ENCODE data around the gene ACSL1.

ACSL1 gene

DNA sequence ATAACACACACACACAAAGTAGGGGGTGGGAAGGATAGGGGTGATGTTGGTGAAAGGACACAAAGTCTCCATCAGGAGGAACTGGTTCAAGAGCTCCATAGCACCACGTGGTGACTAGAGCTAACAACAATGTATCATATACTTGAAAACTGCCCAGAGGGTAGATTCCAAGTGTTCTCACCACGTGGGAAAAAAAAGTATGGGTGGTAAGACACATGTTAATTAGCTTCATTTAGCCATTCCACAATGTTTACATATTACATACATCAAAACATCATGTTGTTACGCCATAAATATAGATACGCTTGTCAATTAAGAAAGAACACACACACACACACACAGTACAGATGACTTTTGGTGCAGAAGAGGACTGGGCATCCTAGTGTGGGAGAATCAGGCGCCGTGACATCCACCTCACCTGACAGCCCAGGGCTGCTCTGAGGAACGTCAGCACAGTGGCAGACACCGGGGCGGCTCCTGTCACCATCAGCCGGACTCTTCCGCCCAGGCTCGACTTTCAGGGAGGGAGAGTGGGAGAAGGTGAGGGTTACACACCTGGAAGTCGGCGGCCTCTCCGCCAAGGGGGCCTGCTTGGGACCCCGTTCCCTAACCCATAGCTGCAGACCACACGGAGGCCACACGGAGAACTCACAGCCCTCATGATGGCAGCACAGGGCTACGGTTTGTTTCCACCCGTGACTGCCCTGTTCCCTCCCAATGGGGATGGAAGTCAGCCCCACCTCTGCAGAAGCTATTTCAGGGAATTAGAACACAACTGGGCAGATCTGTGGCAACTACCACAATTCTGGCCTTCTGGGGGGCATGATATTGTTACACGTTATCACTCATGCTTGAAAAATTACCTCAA lies 60.1 kb downstream of the ACSL1 start:
- Histone ChIP-seq H2BK12ac (ENCODE audit: low read length in 2 of 2) (no peak overlapping the region), H3K9me3 (ENCODE audit: control insufficient read depth, low read length) (no peaks in the 10 kb centered on the region), H3K4ac (ENCODE audit: low read depth in 1 of 2, low read length in 2 of 2) (no peak overlapping the region), H3K4me2 (ENCODE audit: low read length, poor library complexity, severe bottlenecking) (no peak overlapping the region), H3K4me3 (ENCODE audit: insufficient read depth in 1 of 2, low read depth in 1 of 2, low read length in 2 of 2) (no peak overlapping the region), H2BK15ac (ENCODE audit: low read depth, poor library complexity, severe bottlenecking) (no peak overlapping the region), H4K91ac (ENCODE audit: low read length) (no peak overlapping the region), H2AK5ac (ENCODE audit: low read length, severe bottlenecking) (peak overlapping the region; percentile 72), H2AFZ (ENCODE audit: low read depth, low read length) (no peak overlapping the region), H3K9ac (ENCODE audit: low read length) (no peak overlapping the region), H3K23ac (ENCODE audit: low read length in 2 of 2) (no peak overlapping the region), H3K18ac (ENCODE audit: low read depth in 1 of 2, low read length in 2 of 2) (no peak overlapping the region), H3K4me1 (ENCODE audit: control insufficient read depth, insufficient read depth, low read depth, low read length) (peaks cover 20% of the 10 kb centered on the region), H4K8ac (ENCODE audit: low read length) (no peak overlapping the region), H2BK120ac (ENCODE audit: low read depth, low read length) (no peak overlapping the region), H3K36me3 (ENCODE audit: control insufficient read depth in 1 of 2, insufficient read depth in 2 of 2, low read depth in 1 of 2, low read length in 2 of 2) (peaks cover 41 to 78% of the 10 kb centered on the region in 2 experiments), H2BK5ac (ENCODE audit: low read depth, low read length, poor library complexity, severe bottlenecking) (no peak overlapping the region), H3K27me3 (ENCODE audit: control insufficient read depth in 1 of 2, insufficient read depth in 1 of 2, low read length in 2 of 2) (no peaks in the 10 kb centered on the region), H3K27ac (ENCODE audit: low read length, poor library complexity, severe bottlenecking) (no peak overlapping the region), H3K79me1 (replicated peaks; ENCODE audit: low read length, poor library complexity, severe bottlenecking) (peaks cover 6% of the 10 kb centered on the region), H3K14ac (ENCODE audit: low read length in 2 of 2) (no peak overlapping the region)
- no peak for DNase-seq
- 90% methylated on average over 20 of the region's 21 CpGs for WGBS

DNA sequence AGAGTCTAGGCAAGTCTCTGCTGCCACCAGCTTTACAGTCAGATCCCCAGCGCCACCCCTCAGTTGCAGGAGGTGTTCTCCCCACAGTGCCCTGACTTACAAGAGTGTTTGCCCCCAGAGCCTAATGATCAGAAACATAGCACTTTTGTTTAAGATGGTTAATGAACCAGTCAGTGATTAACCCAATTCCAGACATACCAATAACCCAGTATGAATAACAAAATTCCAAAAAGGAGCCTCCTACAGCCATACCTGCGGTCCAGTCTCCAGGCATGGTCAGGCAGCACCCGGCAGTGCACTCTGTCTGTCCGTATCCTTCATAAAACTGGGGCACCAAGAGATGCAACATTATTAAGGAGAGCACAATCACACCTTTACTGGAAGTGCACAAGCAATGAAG lies 61.2 kb downstream of the ACSL1 start:
- 96% methylated on average over 4 of the region's 4 CpGs for WGBS
- Histone ChIP-seq H4K8ac (ENCODE audit: low read length) (no peak overlapping the region), H3K9me3 (ENCODE audit: control insufficient read depth, low read length) (no peaks in the 10 kb centered on the region), H2BK120ac (ENCODE audit: low read depth, low read length) (no peak overlapping the region), H3K14ac (ENCODE audit: low read length in 2 of 2) (no peak overlapping the region), H3K27me3 (ENCODE audit: control insufficient read depth in 1 of 2, insufficient read depth in 1 of 2, low read length in 2 of 2) (no peaks in the 10 kb centered on the region), H2BK5ac (ENCODE audit: low read depth, low read length, poor library complexity, severe bottlenecking) (peak overlapping the region; percentile 22), H3K4me2 (ENCODE audit: low read length, poor library complexity, severe bottlenecking) (no peak overlapping the region), H4K91ac (ENCODE audit: low read length) (no peak overlapping the region), H3K18ac (ENCODE audit: low read depth in 1 of 2, low read length in 2 of 2) (no peak overlapping the region), H2BK12ac (ENCODE audit: low read length in 2 of 2) (no peak overlapping the region), H3K36me3 (ENCODE audit: control insufficient read depth in 1 of 2, insufficient read depth in 2 of 2, low read depth in 1 of 2, low read length in 2 of 2) (peaks cover 44 to 80% of the 10 kb centered on the region in 2 experiments), H3K9ac (ENCODE audit: low read length) (no peak overlapping the region), H3K4ac (ENCODE audit: low read depth in 1 of 2, low read length in 2 of 2) (no peak overlapping the region), H3K23ac (ENCODE audit: low read length in 2 of 2) (no peak overlapping the region), H3K4me1 (ENCODE audit: control insufficient read depth, insufficient read depth, low read depth, low read length) (peaks cover 20% of the 10 kb centered on the region), H2AFZ (ENCODE audit: low read depth, low read length) (no peak overlapping the region), H3K27ac (ENCODE audit: low read length, poor library complexity, severe bottlenecking) (peak overlapping the region; percentile 88), H2BK15ac (ENCODE audit: low read depth, poor library complexity, severe bottlenecking) (no peak overlapping the region), H3K79me1 (replicated peaks; ENCODE audit: low read length, poor library complexity, severe bottlenecking) (peaks cover 6% of the 10 kb centered on the region), H2AK5ac (ENCODE audit: low read length, severe bottlenecking) (peak overlapping the region; percentile 68), H3K4me3 (ENCODE audit: insufficient read depth in 1 of 2, low read depth in 1 of 2, low read length in 2 of 2) (no peak overlapping the region)
- DNase-seq: no peak

DNA sequence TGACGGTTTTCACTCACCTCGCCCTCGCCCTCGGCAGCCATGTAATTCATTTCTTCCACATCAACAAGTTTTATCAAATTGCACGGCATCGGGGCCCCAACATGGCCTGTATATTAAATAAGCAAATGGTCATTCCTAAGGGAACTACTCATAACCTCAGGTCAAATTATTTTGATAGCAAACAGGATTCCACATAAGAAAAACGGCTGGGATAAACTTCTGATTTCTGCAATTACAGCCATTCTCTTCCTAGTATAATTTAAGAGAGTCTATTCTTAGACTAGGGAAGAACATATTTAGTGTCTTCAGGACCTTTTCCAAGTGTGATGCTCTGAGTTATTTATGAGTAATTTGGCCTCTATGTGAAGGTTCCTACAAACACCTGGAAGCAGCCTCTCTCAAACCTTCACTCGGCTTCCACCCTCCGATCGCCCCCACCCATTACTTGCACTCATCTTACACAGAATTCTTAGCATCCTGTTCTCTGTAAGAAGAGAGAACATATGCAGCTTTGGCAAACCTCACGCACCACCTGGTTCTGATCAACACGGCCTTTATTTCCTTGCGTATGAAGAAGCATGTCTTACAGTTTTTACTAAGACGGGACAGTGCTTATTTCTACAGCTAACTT lies 62.5 kb downstream of the ACSL1 start:
- H2BK15ac ChIP-seq (ENCODE audit: low read depth, poor library complexity, severe bottlenecking): no peak overlapping the region
- H4K91ac ChIP-seq (ENCODE audit: low read length): no peak overlapping the region
- H3K9me3 ChIP-seq (ENCODE audit: control insufficient read depth, low read length): no peaks in the 10 kb centered on the region
- 91% methylated on average over 13 of the region's 14 CpGs for WGBS
- no peak overlapping the region for H3K14ac ChIP-seq (ENCODE audit: low read length in 2 of 2)
- peak overlapping the region; percentile 90 for H2BK5ac ChIP-seq (ENCODE audit: low read depth, low read length, poor library complexity, severe bottlenecking)
- H3K4me2 ChIP-seq (ENCODE audit: low read length, poor library complexity, severe bottlenecking): no peak overlapping the region
- H4K8ac ChIP-seq (ENCODE audit: low read length): no peak overlapping the region
- H2BK120ac ChIP-seq (ENCODE audit: low read depth, low read length): no peak overlapping the region
- H3K79me1 ChIP-seq (replicated peaks; ENCODE audit: low read length, poor library complexity, severe bottlenecking): peaks cover 6% of the 10 kb centered on the region
- H2BK12ac ChIP-seq (ENCODE audit: low read length in 2 of 2): no peak overlapping the region
- H3K23ac ChIP-seq (ENCODE audit: low read length in 2 of 2): no peak overlapping the region
- H2AK5ac ChIP-seq (ENCODE audit: low read length, severe bottlenecking): peak overlapping the region; percentile 89
- no peaks in the 10 kb centered on the region for H3K27me3 ChIP-seq (ENCODE audit: control insufficient read depth in 1 of 2, insufficient read depth in 1 of 2, low read length in 2 of 2)
- no peak for DNase-seq
- H3K4me3 ChIP-seq (ENCODE audit: insufficient read depth in 1 of 2, low read depth in 1 of 2, low read length in 2 of 2): no peak overlapping the region
- no peak overlapping the region for H2AFZ ChIP-seq (ENCODE audit: low read depth, low read length)
- peaks cover 40 to 70% of the 10 kb centered on the region in 2 experiments for H3K36me3 ChIP-seq (ENCODE audit: control insufficient read depth in 1 of 2, insufficient read depth in 2 of 2, low read depth in 1 of 2, low read length in 2 of 2)
- H3K27ac ChIP-seq (ENCODE audit: low read length, poor library complexity, severe bottlenecking): peak overlapping the region; percentile 84
- H3K18ac ChIP-seq (ENCODE audit: low read depth in 1 of 2, low read length in 2 of 2): no peak overlapping the region
- H3K9ac ChIP-seq (ENCODE audit: low read length): peak overlapping the region; percentile 25
- H3K4me1 ChIP-seq (ENCODE audit: control insufficient read depth, insufficient read depth, low read depth, low read length): peaks cover 20% of the 10 kb centered on the region
- no peak overlapping the region for H3K4ac ChIP-seq (ENCODE audit: low read depth in 1 of 2, low read length in 2 of 2)

DNA sequence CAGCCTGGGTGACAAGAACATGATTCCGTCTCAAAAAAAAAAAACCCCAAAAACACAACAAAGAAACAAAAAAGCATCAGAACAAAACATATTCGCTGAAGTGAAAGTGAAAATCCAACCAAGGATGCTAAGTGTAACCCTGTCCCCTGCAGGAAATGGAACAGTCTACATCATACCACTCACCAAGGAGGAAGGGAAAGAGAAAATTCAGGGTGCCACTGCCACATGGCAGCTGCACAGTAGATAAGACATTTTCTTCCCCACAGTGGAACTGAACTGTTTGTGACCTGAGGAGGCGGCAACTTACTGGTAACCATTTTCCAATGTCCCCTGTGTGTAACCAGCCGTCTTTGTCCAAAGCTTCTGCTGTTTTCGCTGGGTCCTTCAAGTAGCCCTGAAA lies 63.7 kb downstream of the ACSL1 start:
- Histone ChIP-seq H3K23ac (ENCODE audit: low read length in 2 of 2) (no peak overlapping the region), H3K36me3 (ENCODE audit: control insufficient read depth in 1 of 2, insufficient read depth in 2 of 2, low read depth in 1 of 2, low read length in 2 of 2) (peaks cover 34 to 59% of the 10 kb centered on the region in 2 experiments), H2AFZ (ENCODE audit: low read depth, low read length) (no peak overlapping the region), H3K4ac (ENCODE audit: low read depth in 1 of 2, low read length in 2 of 2) (no peak overlapping the region), H3K14ac (ENCODE audit: low read length in 2 of 2) (no peak overlapping the region), H3K27me3 (ENCODE audit: control insufficient read depth in 1 of 2, insufficient read depth in 1 of 2, low read length in 2 of 2) (no peaks in the 10 kb centered on the region), H3K18ac (ENCODE audit: low read depth in 1 of 2, low read length in 2 of 2) (no peak overlapping the region), H2BK120ac (ENCODE audit: low read depth, low read length) (no peak overlapping the region), H3K9ac (ENCODE audit: low read length) (no peak overlapping the region), H3K79me1 (replicated peaks; ENCODE audit: low read length, poor library complexity, severe bottlenecking) (peaks cover 6% of the 10 kb centered on the region), H3K4me1 (ENCODE audit: control insufficient read depth, insufficient read depth, low read depth, low read length) (peaks cover 19% of the 10 kb centered on the region), H3K27ac (ENCODE audit: low read length, poor library complexity, severe bottlenecking) (no peak overlapping the region), H2BK5ac (ENCODE audit: low read depth, low read length, poor library complexity, severe bottlenecking) (no peak overlapping the region), H3K4me3 (ENCODE audit: insufficient read depth in 1 of 2, low read depth in 1 of 2, low read length in 2 of 2) (no peak overlapping the region), H2AK5ac (ENCODE audit: low read length, severe bottlenecking) (peak overlapping the region; percentile 53), H4K8ac (ENCODE audit: low read length) (no peak overlapping the region), H3K9me3 (ENCODE audit: control insufficient read depth, low read length) (no peaks in the 10 kb centered on the region), H4K91ac (ENCODE audit: low read length) (no peak overlapping the region), H3K4me2 (ENCODE audit: low read length, poor library complexity, severe bottlenecking) (no peak overlapping the region), H2BK12ac (ENCODE audit: low read length in 2 of 2) (no peak overlapping the region), H2BK15ac (ENCODE audit: low read depth, poor library complexity, severe bottlenecking) (no peak overlapping the region)
- WGBS: 85% methylated on average over 5 of the region's 5 CpGs
- DNase-seq: no peak

Data from mesenchymal stem cell (in vitro differentiated cells and primary cell).